GM18951 (cell line): ENCODE results near the gene BGN.

ENCODE experiments used
- POLR2A ChIP-seq: IDR thresholded peaks from 4 replicates; pipeline ENCODE4 v1.6.1; 2011; ENCODE audit warnings: mild to moderate bottlenecking; ENCODE audit not compliant: insufficient read length, insufficient read depth; ENCODE audit errors: extremely low read depth
- in situ Hi-C: fragments of 300-500 bp; cut with MboI; formaldehyde crosslinking; loops from one replicate; pipeline ENCODE4 v1.12.0; 2022; ENCODE audit warnings: low sequenced_read_pairs, mixed read lengths, inconsistent platforms; ENCODE audit not compliant: unreplicated experiment

BGN gene

GRCh38 chrX:153538424-153538823 lies 43.6 kb downstream of the BGN start:
- TF ChIP-seq POLR2A: no peak
- in situ Hi-C loops: no loop called here

- in situ Hi-C loops: no loop called here
- TF ChIP-seq POLR2A: no peak
These were observed 44.6 kb downstream of the BGN start for GRCh38 chrX:153539171-153539978.

- in situ Hi-C loops: no loop called here
- TF ChIP-seq POLR2A: no peak
These were observed 45.2 kb downstream of the BGN start for GRCh38 chrX:153539979-153540358.

GRCh38 chrX:153544727-153545126 lies 49.9 kb downstream of the BGN start:
- in situ Hi-C loops: no loop called here
- no peak for TF ChIP-seq POLR2A

- TF ChIP-seq POLR2A: no peak
These were observed 51.6 kb downstream of the BGN start for GRCh38 chrX:153546386-153546785.

GRCh38 chrX:153547195-153547594 lies 52.4 kb downstream of the BGN start:
- in situ Hi-C loops: no loop called here
- no peak for TF ChIP-seq POLR2A

More at GRCh38 chrX:153546386-153546785, 51.6 kb downstream of the BGN start:
- in situ Hi-C loops: no loop called here

- TF ChIP-seq POLR2A: no peak
- in situ Hi-C loops: no loop called here
These were observed 54.5 kb downstream of the BGN start for GRCh38 chrX:153549231-153549630.

GRCh38 chrX:153549807-153550206 lies 55.0 kb downstream of the BGN start:
- no peak for TF ChIP-seq POLR2A
- in situ Hi-C loops: loop anchor here (10.0 kb wide), 1 partner anchor 115 kb away; no protein-coding TSS in a partner anchor

- in situ Hi-C loops: loop anchor here (10.0 kb wide), 1 partner anchor 114 kb away; no protein-coding TSS in a partner anchor
- TF ChIP-seq POLR2A: no peak
These were observed 56.4 kb downstream of the BGN start for GRCh38 chrX:153551135-153551534.

GRCh38 chrX:153554519-153555167 lies 59.9 kb downstream of the BGN start:
- TF ChIP-seq POLR2A: no peak
- in situ Hi-C loops: loop anchor here (10.0 kb wide), 1 partner anchor 110 kb away; no protein-coding TSS in a partner anchor

GRCh38 chrX:153556767-153557166 lies 62.0 kb downstream of the BGN start:
- in situ Hi-C loops: loop anchor here (10.0 kb wide), 1 partner anchor 108 kb away; no protein-coding TSS in a partner anchor

GRCh38 chrX:153557618-153558355 lies 63.0 kb downstream of the BGN start:
- in situ Hi-C loops: loop anchor here (10.0 kb wide), 1 partner anchor 107 kb away; no protein-coding TSS in a partner anchor
- no peak for TF ChIP-seq POLR2A

More at GRCh38 chrX:153556767-153557166, 62.0 kb downstream of the BGN start:
- TF ChIP-seq POLR2A: no peak
